Activated CD4-positive, alpha-beta T cell treated with anti-CD3 and anti-CD28 coated beads, Interleukin-2, amount 50 U/mL, for 16 hours (primary cell): Measurements from ENCODE around the gene CCDC185.

ENCODE experiments used
- DNase-seq: peaks from one replicate; pipeline ENCODE4 v3.0.0-alpha.2; 2020

The CCDC185 gene

GRCh38 chr1:223393275-223394214 is at the start of gene CCDC185:
Gene CCDC185 (plus strand): TSS chr1:223393415. CDS start chr1:223393476, 61 bp downstream.
- DNase-seq = no peak

GRCh38 chr1:223343692-223344091 is 49.5 kb upstream of the CCDC185 start:
- DNase-seq = no peak

- DNase-seq = no peak
Observed at GRCh38 chr1:223344491-223344890, 48.7 kb upstream of the CCDC185 start.

- DNase-seq = no peak
Observed at GRCh38 chr1:223345720-223346119, 47.5 kb upstream of the CCDC185 start.

- no peak for DNase-seq
Observed at GRCh38 chr1:223346311-223346710, 46.9 kb upstream of the CCDC185 start.

GRCh38 chr1:223347583-223347982 is 45.6 kb upstream of the CCDC185 start:
- DNase-seq = no peak

- no peak for DNase-seq
Observed at GRCh38 chr1:223348439-223348838, 44.8 kb upstream of the CCDC185 start.

GRCh38 chr1:223349241-223349640 is 44.0 kb upstream of the CCDC185 start:
- no peak for DNase-seq

GRCh38 chr1:223350361-223350908 is 42.8 kb upstream of the CCDC185 start:
- no peak for DNase-seq

GRCh38 chr1:223352944-223353343 is 40.3 kb upstream of the CCDC185 start:
- DNase-seq = no peak

GRCh38 chr1:223353939-223354338 is 39.3 kb upstream of the CCDC185 start:
- no peak for DNase-seq

GRCh38 chr1:223355699-223356098 is 37.5 kb upstream of the CCDC185 start:
- no peak for DNase-seq

- DNase-seq = no peak
Observed at GRCh38 chr1:223358826-223359225, 34.4 kb upstream of the CCDC185 start.

GRCh38 chr1:223363057-223363855 is 30.0 kb upstream of the CCDC185 start:
- no peak for DNase-seq

GRCh38 chr1:223363856-223364684 is 29.1 kb upstream of the CCDC185 start, which contains the start of gene SUSD4:
Gene SUSD4 (minus strand): TSS chr1:223364176. CDS start chr1:223363425, 751 bp downstream.
- peak; percentile 42 for DNase-seq

- DNase-seq = peak; percentile 14
Observed at GRCh38 chr1:223364685-223365382, 28.4 kb upstream of the CCDC185 start.

- DNase-seq = no peak
Observed at GRCh38 chr1:223374064-223374610, 19.1 kb upstream of the CCDC185 start.

- DNase-seq = no peak
Observed at GRCh38 chr1:223378754-223379153, 14.5 kb upstream of the CCDC185 start.

GRCh38 chr1:223386013-223386412 is 7.2 kb upstream of the CCDC185 start:
- no peak for DNase-seq

- DNase-seq = no peak
Observed at GRCh38 chr1:223390618-223391017, 2.6 kb upstream of the CCDC185 start.

GRCh38 chr1:223394242-223394641 is 1.0 kb downstream of the CCDC185 start:
- DNase-seq = no peak
